C4-2B (cell line): ENCODE results near the gene SFXN3.

Experiments used
- CTCF ChIP-seq: fragments of 450-650 bp; conservative IDR thresholded peaks from 2 replicates; pipeline ENCODE4 v1.5.1; 2017; ENCODE audit warnings: mild to moderate bottlenecking
- ZFX ChIP-seq: fragments of 450-650 bp; IDR thresholded peaks from 2 replicates; pipeline ENCODE4 v1.6.1; 2017

- no peak for TF ChIP-seq CTCF
- no peak for TF ChIP-seq ZFX
Measured at GRCh38 chr10:101087376-101087775, 56.3 kb downstream of the SFXN3 start.
